Cardiac muscle cell (in vitro differentiated cells and primary cell): ENCODE results near the gene ADAMTS12. TPM values are rescaled to one million over a fixed set of nuclear protein-coding genes. Genes with fewer than 3 reads are reported as not detected.

ENCODE experiments used
- DNase-seq, 2 donors: peaks; one replicate each; pipeline versions ENCODE4 v3.0.0 to v3.0.0-alpha.2; 2010 to 2017; ENCODE audit warnings: low read depth in 1 of 2, low spot score in 1 of 2
- H3K27ac ChIP-seq: fragments of 200-600 bp; sonication (generic); 2 replicates; pipeline ENCODE4 v1.5.1; 2016
- H3K27me3 ChIP-seq: fragments of 200-600 bp; sonication (generic); 2 replicates; pipeline ENCODE4 v1.6.0; 2016; ENCODE audit warnings: control low read depth
- H3K36me3 ChIP-seq: fragments of 200-600 bp; sonication (generic); 2 replicates; pipeline ENCODE4 v1.5.1; 2016; ENCODE audit warnings: control low read depth
- H3K4me1 ChIP-seq: fragments of 200-600 bp; sonication (generic); 2 replicates; pipeline ENCODE4 v1.8.1; 2017; ENCODE audit warnings: low read depth, mild to moderate bottlenecking, mixed run types
- H3K4me3 ChIP-seq: fragments of 200-600 bp; sonication (generic); 2 replicates; pipeline ENCODE4 v1.5.1; 2016; ENCODE audit warnings: mild to moderate bottlenecking
- H3K9me3 ChIP-seq: fragments of 200-600 bp; sonication (generic); 2 replicates; pipeline ENCODE4 v1.5.1; 2017; ENCODE audit warnings: low read depth, mild to moderate bottlenecking, control low read depth
- CTCF ChIP-seq: IDR thresholded peaks from 2 replicates; pipeline ENCODE4 v1.5.1; 2012; ENCODE audit warnings: low read depth, mild to moderate bottlenecking, low read length
- polyA plus RNA-seq: library from polyadenylated mRNA; unstranded; fragments of >200 nt; fragmentation: Nextera tagmentation; extraction: Ambion mirVana; gene quantifications from 2 replicates; pipeline ENCODE4 v1.2.1, GENCODE V29; 2016
- total RNA-seq: library from RNA; depleted of rRNA; stranded (reverse); fragments of >200 nt; gene quantifications from 2 replicates; pipeline ENCODE4 v1.2.3, GENCODE V29; 2016

The ADAMTS12 gene
- total and polyA plus RNA-seq, 2 experiments from 2014 or later: 29.3 to 48.4 TPM

- no peaks in the 10 kb centered on the region for H3K27me3 ChIP-seq
- no peaks in the 10 kb centered on the region for H3K4me1 ChIP-seq
- no peak for DNase-seq
- no peak overlapping the region for H3K27ac ChIP-seq
- no peak for TF ChIP-seq CTCF
- no peak overlapping the region for H3K4me3 ChIP-seq
- H3K9me3 ChIP-seq: no peaks in the 10 kb centered on the region
- H3K36me3 ChIP-seq: peaks cover 2% of the 10 kb centered on the region
Observed at GRCh38 chr5:33538201-33538600, 353.6 kb downstream of the ADAMTS12 start.

- H3K36me3 ChIP-seq: peaks cover 2% of the 10 kb centered on the region
- H3K4me1 ChIP-seq: no peaks in the 10 kb centered on the region
- no peaks in the 10 kb centered on the region for H3K27me3 ChIP-seq
- no peak overlapping the region for H3K27ac ChIP-seq
- TF ChIP-seq CTCF: no peak
- no peak for DNase-seq
- no peak overlapping the region for H3K4me3 ChIP-seq
- no peaks in the 10 kb centered on the region for H3K9me3 ChIP-seq
Observed at GRCh38 chr5:33537240-33537639, 354.6 kb downstream of the ADAMTS12 start.

- Histone ChIP-seq H3K36me3 (peaks cover 2% of the 10 kb centered on the region), H3K27ac (no peak overlapping the region), H3K4me1 (no peaks in the 10 kb centered on the region), H3K9me3 (no peaks in the 10 kb centered on the region), H3K27me3 (no peaks in the 10 kb centered on the region), H3K4me3 (no peak overlapping the region)
- TF ChIP-seq CTCF: no peak
- DNase-seq: no peak
Observed at GRCh38 chr5:33536802-33537201, 355.0 kb downstream of the ADAMTS12 start.

GRCh38 chr5:33531824-33532223, 360.0 kb downstream of the ADAMTS12 start:
- TF ChIP-seq CTCF: no peak
- H3K27ac ChIP-seq: no peak overlapping the region
- DNase-seq: no peak
- H3K27me3 ChIP-seq: no peaks in the 10 kb centered on the region
- H3K36me3 ChIP-seq: peaks cover 2% of the 10 kb centered on the region
- no peak overlapping the region for H3K4me3 ChIP-seq
- no peaks in the 10 kb centered on the region for H3K4me1 ChIP-seq
- H3K9me3 ChIP-seq: no peaks in the 10 kb centered on the region

GRCh38 chr5:33531037-33531298, 360.8 kb downstream of the ADAMTS12 start:
- no peak for TF ChIP-seq CTCF
- no peaks in the 10 kb centered on the region for H3K27me3 ChIP-seq

More at GRCh38 chr5:33531037-33531298, 360.8 kb downstream of the ADAMTS12 start:
- no peak for DNase-seq
- peaks cover 5% of the 10 kb centered on the region for H3K36me3 ChIP-seq
- no peak overlapping the region for H3K4me3 ChIP-seq
- H3K9me3 ChIP-seq: no peaks in the 10 kb centered on the region
- H3K4me1 ChIP-seq: no peaks in the 10 kb centered on the region
- H3K27ac ChIP-seq: no peak overlapping the region
